Osteocyte (in vitro differentiated cells): ENCODE data around the gene ZNF320. TPM values are rescaled to one million over a fixed set of nuclear protein-coding genes. Genes with fewer than 3 reads are reported as not detected.

ENCODE experiments used
- total RNA-seq: library from RNA; stranded (reverse); gene quantifications from 2 replicates; pipeline ENCODE4 v1.2.1, GENCODE V29; 2021

Gene ZNF320
- total RNA-seq, 1 donor from 2014 or later: 20.1 TPM

Other genes with a start within 250 kb of the ZNF320 start
- gene ZNF611, start 162.6 kb downstream of the ZNF320 start, total RNA-seq: 16.1 and 20.7 TPM in 2 replicates
- 10.2 and 10.8 TPM in 2 replicates for gene ZNF600, start 110.8 kb downstream of the ZNF320 start, total RNA-seq
- 16.6 and 20.4 TPM in 2 replicates for gene ZNF28, start 76.0 kb downstream of the ZNF320 start, total RNA-seq
- gene ZNF468, start 40.0 kb downstream of the ZNF320 start, total RNA-seq: 16.0 and 16.9 TPM in 2 replicates
- gene ZNF888, start 25.8 kb upstream of the ZNF320 start, total RNA-seq: 3.2 and 4.0 TPM in 2 replicates
- 9.0 and 10.6 TPM in 2 replicates for gene ZNF816, start 65.2 kb upstream of the ZNF320 start, total RNA-seq
- not detected in 2 replicates for gene ERVV-1, start 116.3 kb upstream of the ZNF320 start, total RNA-seq
- not detected in 2 replicates for gene ERVV-2, start 147.1 kb upstream of the ZNF320 start, total RNA-seq
- 32.9 and 33.2 TPM in 2 replicates for gene ZNF160, start 205.8 kb upstream of the ZNF320 start, total RNA-seq
- gene ZNF415, start 235.3 kb upstream of the ZNF320 start, total RNA-seq: 7.2 and 10.6 TPM in 2 replicates